Sigmoid colon (tissue), 7 donors: ENCODE data around the gene NTNG2. TPM values are rescaled to one million over a fixed set of nuclear protein-coding genes. Genes with fewer than 3 reads are reported as not detected.

ENCODE experiments used
- DNase-seq: peaks from one replicate; pipeline ENCODE4 v3.0.0-alpha.2; 2019
- H3K27ac ChIP-seq, 4 donors: fragments of 200-600 bp; sonication (generic); one replicate each; pipeline ENCODE4 v1.5.1; 2016 to 2019; ENCODE audit warnings: mild to moderate bottlenecking in 1 of 4
- H3K27me3 ChIP-seq, 3 donors: fragments of 200-600 bp; sonication (generic); one replicate each; pipeline ENCODE4 v1.5.1; 2019; ENCODE audit warnings: mild to moderate bottlenecking in 1 of 3
- H3K36me3 ChIP-seq, 4 donors: fragments of 200-600 bp; sonication (generic); one replicate each; pipeline ENCODE4 v1.5.1; 2016 to 2019
- H3K4me1 ChIP-seq, 4 donors: fragments of 200-600 bp; sonication (generic); one replicate each; pipeline ENCODE4 v1.5.1; 2017 to 2019
- H3K4me3 ChIP-seq, 4 donors: fragments of 200-600 bp; sonication (generic); one replicate each; pipeline ENCODE4 v1.5.1; 2017 to 2019; ENCODE audit warnings: mild to moderate bottlenecking in 2 of 4, moderate library complexity in 1 of 4
- H3K9me3 ChIP-seq, 4 donors: fragments of 200-600 bp in 3 of 4; sonication (generic) in 3 of 4; one replicate each; pipeline versions ENCODE4 v1.5.1 to v1.6.1; 2013 to 2019
- EP300 ChIP-seq, 4 donors: sonication (generic); formaldehyde crosslinking; IDR thresholded peaks; one replicate each; pipeline ENCODE4 v1.6.1; 2017; ENCODE audit warnings: antibody characterized with exemption in 4 of 4
- POLR2A ChIP-seq, 2 donors: fragments of 450-650 bp; IDR thresholded peaks; one replicate each; pipeline ENCODE4 v1.6.1; 2016; ENCODE audit warnings: antibody characterized with exemption in 2 of 2, mild to moderate bottlenecking in 2 of 2, moderate library complexity in 2 of 2
- POLR2AphosphoS5 ChIP-seq, 4 donors: sonication (generic); formaldehyde crosslinking; IDR thresholded peaks; one replicate each; pipeline ENCODE4 v1.6.1; 2017; ENCODE audit warnings: antibody characterized with exemption in 4 of 4
- whole genome bisulfite sequencing, 2 donors: extraction: QIAGEN DNeasy Blood & Tissue Kit; methylation state at CpG; one replicate each; pipeline ENCODE4 v1.1.7; 2013; 5-methylcytosine and 5-hydroxymethylcytosine counted together
- intact Hi-C: fragments of 100-400 bp; cut with DNase I; formaldehyde crosslinking; loops from one replicate; pipeline ENCODE4 v1.15.1; 2023
- polyA plus RNA-seq, 3 donors: library from polyadenylated mRNA; stranded (reverse); fragments of 200-250 nt; gene quantifications; one replicate each; pipeline ENCODE4 v1.2.3, GENCODE V29; 2013
- total RNA-seq, 4 donors: library from RNA; depleted of rRNA; stranded (reverse); fragments of >200 nt; gene quantifications; one replicate each; pipeline ENCODE4 v1.1.0, GENCODE V29; 2016
- TF ChIP-seq, protein P1 (sequence below), 4 experiments: fragments of 450-650 bp in 3 of 4; fragments of 200-600 bp in 1 of 4; IDR thresholded peaks; one replicate each; pipeline ENCODE4 v1.5.1; 2016 to 2019; ENCODE audit warnings: antibody characterized with exemption in 4 of 4, mild to moderate bottlenecking in 3 of 4, moderate library complexity in 2 of 4
- donor health status: healthy with polysubstance abuse.
- donor health status: Bipolar disorder and iron deficiency.
- donor health status: healthy.

NTNG2 gene
- total and polyA plus RNA-seq, 7 donors, result 0.28 to 12.0 (median 0.55) TPM; not detected in 1

- TF ChIP-seq POLR2AphosphoS5 (IDR thresholded peaks at IDR 0.05) (no peak), EP300 (IDR thresholded peaks at IDR 0.05) (no peak), POLR2A (IDR thresholded peaks at IDR 0.05) (no peak)
- TF ChIP-seq, protein P1, sequence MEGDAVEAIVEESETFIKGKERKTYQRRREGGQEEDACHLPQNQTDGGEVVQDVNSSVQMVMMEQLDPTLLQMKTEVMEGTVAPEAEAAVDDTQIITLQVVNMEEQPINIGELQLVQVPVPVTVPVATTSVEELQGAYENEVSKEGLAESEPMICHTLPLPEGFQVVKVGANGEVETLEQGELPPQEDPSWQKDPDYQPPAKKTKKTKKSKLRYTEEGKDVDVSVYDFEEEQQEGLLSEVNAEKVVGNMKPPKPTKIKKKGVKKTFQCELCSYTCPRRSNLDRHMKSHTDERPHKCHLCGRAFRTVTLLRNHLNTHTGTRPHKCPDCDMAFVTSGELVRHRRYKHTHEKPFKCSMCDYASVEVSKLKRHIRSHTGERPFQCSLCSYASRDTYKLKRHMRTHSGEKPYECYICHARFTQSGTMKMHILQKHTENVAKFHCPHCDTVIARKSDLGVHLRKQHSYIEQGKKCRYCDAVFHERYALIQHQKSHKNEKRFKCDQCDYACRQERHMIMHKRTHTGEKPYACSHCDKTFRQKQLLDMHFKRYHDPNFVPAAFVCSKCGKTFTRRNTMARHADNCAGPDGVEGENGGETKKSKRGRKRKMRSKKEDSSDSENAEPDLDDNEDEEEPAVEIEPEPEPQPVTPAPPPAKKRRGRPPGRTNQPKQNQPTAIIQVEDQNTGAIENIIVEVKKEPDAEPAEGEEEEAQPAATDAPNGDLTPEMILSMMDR (IDR thresholded peaks at IDR 0.05), result no peak
- H3K4me1 ChIP-seq, result no peaks in the 10 kb centered on the region
- H3K27ac ChIP-seq, result no peak overlapping the region
- intact Hi-C loops, result no loop called here
- no peaks in the 10 kb centered on the region for H3K36me3 ChIP-seq
- DNase-seq, result no peak
- H3K4me3 ChIP-seq, result no peak overlapping the region
- WGBS, 2 donors, result 40 to 70% methylated on average over 3 of the region's 3 CpGs
- H3K27me3 ChIP-seq, result peaks cover 0 to 30% (median 7%) of the 10 kb centered on the region in 3 donors
- no peaks in the 10 kb centered on the region for H3K9me3 ChIP-seq
Observed at GRCh38 chr9:132232522-132232921, 70.7 kb downstream of the NTNG2 start.

DNA sequence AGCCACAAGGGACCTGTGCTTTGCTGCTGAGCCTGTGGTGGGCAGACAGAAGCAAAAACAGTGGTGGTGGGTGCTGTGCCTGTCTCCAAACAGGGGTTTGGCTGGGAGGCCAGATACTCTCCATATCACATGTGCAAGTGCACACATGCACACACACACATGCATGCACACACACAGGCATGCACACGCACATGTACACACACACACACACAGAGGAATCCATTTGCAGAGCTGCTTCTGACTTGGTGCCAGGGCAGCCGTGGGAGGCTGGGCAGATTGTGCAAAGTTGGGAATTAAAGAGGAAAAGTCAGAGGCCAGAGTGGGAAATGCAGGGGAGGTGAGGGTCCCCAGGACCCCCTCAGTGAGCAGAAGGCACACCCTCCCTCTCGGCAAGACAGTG lies 71.3 kb downstream of the NTNG2 start:
- TF ChIP-seq POLR2AphosphoS5 (IDR thresholded peaks at IDR 0.05), result no peak
- TF ChIP-seq POLR2A (IDR thresholded peaks at IDR 0.05), result no peak
- no peak for TF ChIP-seq EP300 (IDR thresholded peaks at IDR 0.05)
- TF ChIP-seq, protein P1 (IDR thresholded peaks at IDR 0.05), result no peak
- DNase-seq, result no peak
- no peak overlapping the region for H3K4me3 ChIP-seq
- H3K36me3 ChIP-seq, result no peaks in the 10 kb centered on the region
- intact Hi-C loops, result no loop called here
- H3K4me1 ChIP-seq, result no peaks in the 10 kb centered on the region
- H3K27me3 ChIP-seq, result peaks cover 0 to 30% (median 7%) of the 10 kb centered on the region in 3 donors
- no peaks in the 10 kb centered on the region for H3K9me3 ChIP-seq
- WGBS, 2 donors, result 46 to 78% methylated on average over 3 of the region's 3 CpGs
- H3K27ac ChIP-seq, result no peak overlapping the region

- 73 to 75% methylated on average over 12 of the region's 12 CpGs for WGBS, 2 donors
- intact Hi-C loops, result no loop called here
- TF ChIP-seq, protein P1 (IDR thresholded peaks at IDR 0.05), result no peak
- TF ChIP-seq EP300 (IDR thresholded peaks at IDR 0.05) (no peak), POLR2AphosphoS5 (IDR thresholded peaks at IDR 0.05) (no peak), POLR2A (IDR thresholded peaks at IDR 0.05) (no peak)
- Histone ChIP-seq H3K9me3 (no peaks in the 10 kb centered on the region), H3K4me3 (no peak overlapping the region), H3K36me3 (no peaks in the 10 kb centered on the region), H3K27ac (no peak overlapping the region), H3K27me3 (peaks cover 0 to 28% (median 7%) of the 10 kb centered on the region in 3 donors), H3K4me1 (no peaks in the 10 kb centered on the region)
- DNase-seq, result no peak
Observed at GRCh38 chr9:132234535-132234934, 72.7 kb downstream of the NTNG2 start.

DNA sequence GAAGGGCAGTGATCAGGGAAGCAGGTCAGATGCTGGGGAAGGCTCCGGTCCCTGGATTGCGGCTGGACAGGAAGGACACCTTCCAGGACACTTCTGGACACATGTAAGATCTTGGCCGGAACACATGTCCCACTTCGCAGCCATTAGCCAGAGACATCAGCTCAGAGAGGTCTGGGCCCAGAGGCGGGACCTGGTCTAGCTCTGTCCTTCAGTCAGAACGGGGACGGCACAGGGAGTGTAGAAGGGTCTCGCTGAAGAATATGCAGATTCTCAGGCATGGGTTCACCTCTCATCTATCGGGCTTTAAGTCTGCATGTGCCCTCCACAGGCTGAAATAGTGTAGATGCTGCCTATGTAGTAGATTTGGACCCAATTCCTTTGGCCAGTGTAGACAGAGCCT lies 73.3 kb downstream of the NTNG2 start:
- TF ChIP-seq EP300 (IDR thresholded peaks at IDR 0.05) (no peak), POLR2AphosphoS5 (IDR thresholded peaks at IDR 0.05) (no peak), POLR2A (IDR thresholded peaks at IDR 0.05) (no peak)
- TF ChIP-seq, protein P1 (IDR thresholded peaks at IDR 0.05), result no peak
- 85% methylated on average over 9 of the region's 9 CpGs for WGBS, 2 donors
- no peak overlapping the region for H3K4me3 ChIP-seq
- intact Hi-C loops, result no loop called here
- peaks cover 0 to 24% (median 7%) of the 10 kb centered on the region in 3 donors for H3K27me3 ChIP-seq
- H3K4me1 ChIP-seq, result no peaks in the 10 kb centered on the region
- no peak overlapping the region for H3K27ac ChIP-seq
- no peaks in the 10 kb centered on the region for H3K36me3 ChIP-seq
- no peaks in the 10 kb centered on the region for H3K9me3 ChIP-seq
- no peak for DNase-seq
